Hepatocyte (in vitro differentiated cells): Measurements from ENCODE around the gene POLDIP2. TPM values are rescaled to one million over a fixed set of nuclear protein-coding genes. Genes with fewer than 3 reads are reported as not detected.
A peak's percentile ranks its signal among the peaks of the same experiment; 100 is the strongest.

ENCODE experiments used
- DNase-seq: peaks from one replicate; pipeline ENCODE4 v3.0.0-alpha.2; 2016; ENCODE audit warnings: low spot score
- H2AFZ ChIP-seq: fragments of 200-600 bp; sonication (generic); 2 replicates; pipeline ENCODE4 v1.6.0; 2016; ENCODE audit warnings: antibody characterized with exemption, mild to moderate bottlenecking
- H3K27ac ChIP-seq: fragments of 200-600 bp; sonication (generic); 2 replicates; pipeline ENCODE4 v1.5.1; 2016; ENCODE audit warnings: mild to moderate bottlenecking
- H3K27me3 ChIP-seq: fragments of 200-600 bp; sonication (generic); 2 replicates; pipeline ENCODE4 v1.6.1; 2016
- H3K36me3 ChIP-seq: fragments of 200-600 bp; sonication (generic); replicated peaks from 2 replicates; pipeline ENCODE4 v1.5.1; 2016; ENCODE audit warnings: low read depth; ENCODE audit not compliant: insufficient read depth
- H3K4me1 ChIP-seq: fragments of 200-600 bp; sonication (generic); 2 replicates; pipeline ENCODE4 v1.5.1; 2016; ENCODE audit warnings: mild to moderate bottlenecking, moderate library complexity; ENCODE audit not compliant: insufficient read depth
- H3K4me2 ChIP-seq: fragments of 200-600 bp; sonication (generic); 2 replicates; pipeline ENCODE4 v1.6.0; 2016
- H3K4me3 ChIP-seq: fragments of 200-600 bp; sonication (generic); 2 replicates; pipeline ENCODE4 v1.5.1; 2016; ENCODE audit warnings: mild to moderate bottlenecking
- H3K79me2 ChIP-seq: fragments of 200-600 bp; sonication (generic); 2 replicates; pipeline ENCODE4 v1.6.0; 2017; ENCODE audit warnings: mild to moderate bottlenecking
- H3K9me2 ChIP-seq: fragments of 200-600 bp; sonication (generic); replicated peaks from 2 replicates; pipeline ENCODE4 v1.6.0; 2017; ENCODE audit warnings: mild to moderate bottlenecking; ENCODE audit not compliant: insufficient read depth
- H3K9me3 ChIP-seq: fragments of 200-600 bp; sonication (generic); 2 replicates; pipeline ENCODE4 v1.5.1; 2016; ENCODE audit warnings: low read depth, mild to moderate bottlenecking
- H4K20me1 ChIP-seq: fragments of 200-600 bp; sonication (generic); 2 replicates; pipeline ENCODE4 v1.6.0; 2016; ENCODE audit warnings: mild to moderate bottlenecking; ENCODE audit not compliant: insufficient read depth, poor library complexity, severe bottlenecking
- CTCF ChIP-seq: fragments of 200-600 bp; sonication (generic); IDR thresholded peaks from 2 replicates; pipeline ENCODE4 v1.5.1; 2016; ENCODE audit warnings: antibody characterized with exemption, mild to moderate bottlenecking; ENCODE audit not compliant: poor library complexity
- EZH2 ChIP-seq: fragments of 200-600 bp; sonication (generic); IDR thresholded peaks from 2 replicates; pipeline ENCODE4 v1.6.1; 2016; ENCODE audit warnings: antibody characterized with exemption, mild to moderate bottlenecking, borderline replicate concordance
- EZH2phosphoT487 ChIP-seq: fragments of 200-600 bp; sonication (generic); IDR thresholded peaks from one replicate; pipeline ENCODE4 v1.6.1; 2018; ENCODE audit warnings: antibody characterized with exemption, mild to moderate bottlenecking, low read depth, moderate library complexity; ENCODE audit not compliant: unreplicated experiment, severe bottlenecking
- whole genome bisulfite sequencing: methylation state at CpG from one replicate; pipeline ENCODE4 v1.1.6; 2016; ENCODE audit warnings: low lambda C conversion rate; ENCODE audit errors: missing lambda C conversion rate; 5-methylcytosine and 5-hydroxymethylcytosine counted together
- polyA plus RNA-seq: library from polyadenylated mRNA; unstranded; fragments of >200 nt; fragmentation: Nextera tagmentation; extraction: Ambion mirVana; gene quantifications from 2 replicates; pipeline ENCODE4 v1.2.1, GENCODE V29; 2016
- total RNA-seq: library from RNA; depleted of rRNA; stranded (reverse); fragments of >200 nt; gene quantifications from 2 replicates; pipeline ENCODE4 v1.2.3, GENCODE V29; 2014

The POLDIP2 gene
- total and polyA plus RNA-seq, 2 experiments from 2014 or later = 82.9 to 122 TPM

DNA sequence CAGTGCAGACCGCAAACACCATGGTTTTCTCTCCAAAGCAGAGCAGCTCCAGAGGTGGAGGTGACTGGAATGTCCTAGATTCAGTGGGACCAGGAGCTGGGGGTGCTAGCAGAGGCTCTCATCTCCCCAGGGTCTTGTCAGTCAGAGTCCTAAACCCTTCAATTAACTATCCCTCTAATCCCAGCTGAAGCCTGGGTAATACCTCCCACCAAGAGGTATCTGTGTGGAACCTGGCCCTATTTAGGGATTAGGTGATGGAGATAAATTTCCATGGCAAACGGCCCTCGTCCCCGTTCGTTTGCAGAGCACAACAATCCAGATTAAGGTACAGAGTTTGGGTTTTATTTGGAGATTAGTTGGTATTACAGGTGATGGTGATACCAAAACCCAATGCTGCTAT is 5.9 kb upstream of the POLDIP2 start:
- no peak for DNase-seq
- peaks cover 4% of the 10 kb centered on the region for H3K4me1 ChIP-seq
- H3K9me3 ChIP-seq = no peaks in the 10 kb centered on the region
- no peaks in the 10 kb centered on the region for H3K9me2 ChIP-seq
- 74% methylated on average over 5 of the region's 5 CpGs for WGBS
- H2AFZ ChIP-seq = no peak overlapping the region
- TF ChIP-seq EZH2phosphoT487 (no peak), EZH2 (no peak)
- H3K79me2 ChIP-seq = peaks cover 12% of the 10 kb centered on the region
- H3K27ac ChIP-seq = no peak overlapping the region
- H3K36me3 ChIP-seq = no peaks in the 10 kb centered on the region
- no peak overlapping the region for H3K4me3 ChIP-seq
- no peak overlapping the region for H3K4me2 ChIP-seq
- H3K27me3 ChIP-seq = no peaks in the 10 kb centered on the region
- no peaks in the 10 kb centered on the region for H4K20me1 ChIP-seq

- Histone ChIP-seq H3K79me2 (peaks cover 43% of the 10 kb centered on the region), H3K27ac (peak overlapping the region; percentile 65), H3K4me1 (peaks cover 8% of the 10 kb centered on the region), H2AFZ (peak overlapping the region; percentile 65), H4K20me1 (no peaks in the 10 kb centered on the region), H3K4me2 (peak overlapping the region; percentile 83), H3K27me3 (no peaks in the 10 kb centered on the region), H3K36me3 (no peaks in the 10 kb centered on the region), H3K4me3 (peak overlapping the region; percentile 86), H3K9me3 (no peaks in the 10 kb centered on the region), H3K9me2 (no peaks in the 10 kb centered on the region)
- DNase-seq = no peak
- TF ChIP-seq CTCF (no peak), EZH2phosphoT487 (no peak), EZH2 (no peak)
- 8% methylated on average over 4 of the region's 4 CpGs for WGBS
Measured at GRCh38 chr17:28357901-28358197, 522 bp upstream of the POLDIP2 start.

- H3K9me2 ChIP-seq = no peaks in the 10 kb centered on the region
- no peak overlapping the region for H3K27ac ChIP-seq
- no peaks in the 10 kb centered on the region for H3K36me3 ChIP-seq
- no peaks in the 10 kb centered on the region for H3K9me3 ChIP-seq
- H3K79me2 ChIP-seq = peaks cover 5% of the 10 kb centered on the region
- no peaks in the 10 kb centered on the region for H4K20me1 ChIP-seq
- H3K4me3 ChIP-seq = no peak overlapping the region
- peaks cover 11% of the 10 kb centered on the region for H3K4me1 ChIP-seq
- no peak for TF ChIP-seq CTCF
- TF ChIP-seq EZH2phosphoT487 = no peak
- no peak for TF ChIP-seq EZH2
- no peak for DNase-seq
- H3K27me3 ChIP-seq = no peaks in the 10 kb centered on the region
- no peak overlapping the region for H3K4me2 ChIP-seq
- 94% methylated on average over 7 of the region's 7 CpGs for WGBS
- H2AFZ ChIP-seq = no peak overlapping the region
Measured at GRCh38 chr17:28350271-28350670, 7.1 kb downstream of the POLDIP2 start.

DNA sequence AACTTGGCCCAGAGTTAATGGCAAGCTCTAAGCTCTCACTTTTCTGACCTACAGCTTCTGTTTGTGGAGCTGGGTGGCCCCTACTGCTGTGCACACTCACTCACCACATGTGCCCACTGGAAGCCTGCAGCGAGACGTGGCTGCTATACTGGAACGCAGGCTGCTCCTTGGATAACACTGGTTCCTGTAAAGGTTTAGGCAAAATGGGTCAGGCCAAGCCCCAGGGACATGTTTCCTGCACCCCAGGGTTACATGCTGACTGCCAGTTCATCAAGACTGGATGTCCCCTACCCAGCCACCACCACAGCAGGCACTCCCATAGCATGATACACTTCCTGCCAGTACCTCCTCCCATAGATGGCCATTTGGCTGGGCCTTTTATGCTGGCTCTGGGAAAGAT is 8.3 kb downstream of the POLDIP2 start:
- no peak overlapping the region for H3K4me2 ChIP-seq
- no peak for TF ChIP-seq EZH2phosphoT487
- no peak for TF ChIP-seq CTCF
- no peak for TF ChIP-seq EZH2
- H3K4me3 ChIP-seq = no peak overlapping the region
- no peak for DNase-seq
- WGBS = 84% methylated on average over 3 of the region's 3 CpGs
- no peak overlapping the region for H2AFZ ChIP-seq
- H4K20me1 ChIP-seq = no peaks in the 10 kb centered on the region
- no peak overlapping the region for H3K27ac ChIP-seq
- no peaks in the 10 kb centered on the region for H3K9me2 ChIP-seq
- no peaks in the 10 kb centered on the region for H3K27me3 ChIP-seq
- no peaks in the 10 kb centered on the region for H3K9me3 ChIP-seq
- no peaks in the 10 kb centered on the region for H3K79me2 ChIP-seq
- H3K36me3 ChIP-seq = no peaks in the 10 kb centered on the region
- peaks cover 11% of the 10 kb centered on the region for H3K4me1 ChIP-seq
